ENCODE measurements around the gene CRYBG2. TPM values are rescaled to one million over a fixed set of nuclear protein-coding genes. Genes with fewer than 3 reads are reported as not detected.

Gene CRYBG2
- total RNA-seq, 2 donors from 2014 or later, result 1.6 to 2.3 TPM

DNA sequence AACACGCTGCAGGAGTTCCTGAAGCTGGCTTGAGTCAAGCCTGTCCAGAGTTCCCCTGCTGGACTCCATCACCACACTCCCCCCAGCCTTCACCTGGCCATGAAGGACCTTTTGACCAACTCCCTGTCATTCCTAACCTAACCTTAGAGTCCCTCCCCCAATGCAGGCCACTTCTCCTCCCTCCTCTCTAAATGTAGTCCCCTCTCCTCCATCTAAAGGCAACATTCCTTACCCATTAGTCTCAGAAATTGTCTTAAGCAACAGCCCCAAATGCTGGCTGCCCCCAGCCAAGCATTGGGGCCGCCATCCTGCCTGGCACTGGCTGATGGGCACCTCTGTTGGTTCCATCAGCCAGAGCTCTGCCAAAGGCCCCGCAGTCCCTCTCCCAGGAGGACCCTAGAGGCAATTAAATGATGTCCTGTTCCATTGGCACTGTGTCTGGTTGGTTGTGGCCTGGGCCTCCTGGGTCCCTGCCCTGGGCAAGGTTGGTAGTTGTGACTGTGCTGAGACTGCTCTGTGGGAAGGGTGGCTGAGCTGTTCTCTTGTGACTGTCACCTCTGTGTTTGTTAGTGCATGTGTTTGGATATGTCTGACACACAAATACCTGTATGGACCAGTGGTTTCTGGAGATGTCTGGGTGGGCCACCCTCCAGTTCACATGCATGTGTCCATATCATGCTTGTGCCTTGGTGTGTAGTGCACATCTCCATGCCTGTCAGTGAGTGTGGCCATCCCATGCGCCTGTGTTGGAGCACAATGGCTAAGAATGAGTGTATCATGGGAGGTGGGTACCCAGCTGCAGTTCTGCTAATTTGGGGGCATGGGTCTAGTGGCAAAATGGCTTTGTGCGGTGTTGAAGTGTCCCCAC is 72.6 kb downstream of the CRYBG2 start:
- Mint-ChIP-seq H3K27ac (peak overlapping the region; percentile 55), H3K36me3 (ENCODE audit: insufficient read depth in 2 of 2) (peaks cover 2 to 14% of the 10 kb centered on the region in 2 donors), H3K9me3 (no peaks in the 10 kb centered on the region), H3K4me3 (peak overlapping the region; percentile 81 to 97), H3K27me3 (ENCODE audit: low read depth) (no peaks in the 10 kb centered on the region), H3K4me1 (ENCODE audit: low read depth) (peaks cover 94% of the 10 kb centered on the region)
- no peak for ATAC-seq (replicated peaks in 1 of 2)
- peak in 1 of 2 donors; percentile 41 for DNase-seq

- ATAC-seq (replicated peaks in 1 of 2) (no peak), DNase-seq (no peak)
- peak overlapping the region; percentile 87 to 97 for H3K4me3 Mint-ChIP-seq
- no peaks in the 10 kb centered on the region for H3K27me3 Mint-ChIP-seq (ENCODE audit: low read depth)
- H3K9me3 Mint-ChIP-seq, result no peaks in the 10 kb centered on the region
- peaks cover 2 to 14% of the 10 kb centered on the region in 2 donors for H3K36me3 Mint-ChIP-seq (ENCODE audit: insufficient read depth in 2 of 2)
- H3K4me1 Mint-ChIP-seq (ENCODE audit: low read depth), result peaks cover 94% of the 10 kb centered on the region
- H3K27ac Mint-ChIP-seq, result peak overlapping the region; percentile 79
Observed at GRCh38 chr1:26280333-26281042, 73.4 kb downstream of the CRYBG2 start.

GRCh38 chr1:26279456-26280332 is 74.2 kb downstream of the CRYBG2 start, which contains the start of gene SH3BGRL3:
Gene SH3BGRL3 (plus strand): TSS chr1:26280086. CDS start chr1:26280156, 70 bp downstream.
- peaks cover 2 to 14% of the 10 kb centered on the region in 2 donors for H3K36me3 Mint-ChIP-seq (ENCODE audit: insufficient read depth in 2 of 2)
- H3K4me3 Mint-ChIP-seq, result peak within 1 kb of the TSS; percentile 87 to 97
- ATAC-seq (replicated peaks in 1 of 2), result peak; percentile 59 to 70
- H3K9me3 Mint-ChIP-seq, result no peaks in the 10 kb centered on the region
- H3K27ac Mint-ChIP-seq, result peak within 1 kb of the TSS; percentile 92
- H3K4me1 Mint-ChIP-seq (ENCODE audit: low read depth), result peaks cover 94% of the 10 kb centered on the region
- H3K27me3 Mint-ChIP-seq (ENCODE audit: low read depth), result no peaks in the 10 kb centered on the region
- peak; percentile 90 for DNase-seq

GRCh38 chr1:26278724-26279455 is 75.0 kb downstream of the CRYBG2 start:
- Mint-ChIP-seq H3K4me1 (ENCODE audit: low read depth) (peaks cover 94% of the 10 kb centered on the region), H3K4me3 (peak overlapping the region; percentile 87 to 97), H3K27me3 (ENCODE audit: low read depth) (no peaks in the 10 kb centered on the region), H3K36me3 (ENCODE audit: insufficient read depth in 2 of 2) (peaks cover 2 to 16% of the 10 kb centered on the region in 2 donors), H3K9me3 (no peaks in the 10 kb centered on the region), H3K27ac (peak overlapping the region; percentile 92)
- DNase-seq, result peak; percentile 41 to 61
- ATAC-seq (replicated peaks in 1 of 2), result peak; percentile 20

GRCh38 chr1:26278303-26278702 is 75.6 kb downstream of the CRYBG2 start:
- peak overlapping the region; percentile 92 for H3K27ac Mint-ChIP-seq
- H3K4me1 Mint-ChIP-seq (ENCODE audit: low read depth), result peaks cover 89% of the 10 kb centered on the region
- ATAC-seq (replicated peaks in 1 of 2) (no peak), DNase-seq (no peak)
- H3K9me3 Mint-ChIP-seq, result no peaks in the 10 kb centered on the region
- H3K4me3 Mint-ChIP-seq, result peak overlapping the region in 1 of 2 donors; percentile 41
- H3K27me3 Mint-ChIP-seq (ENCODE audit: low read depth), result no peaks in the 10 kb centered on the region
- H3K36me3 Mint-ChIP-seq (ENCODE audit: insufficient read depth in 2 of 2), result peaks cover 2 to 16% of the 10 kb centered on the region in 2 donors

- peak overlapping the region; percentile 92 for H3K27ac Mint-ChIP-seq
- H3K27me3 Mint-ChIP-seq (ENCODE audit: low read depth), result no peaks in the 10 kb centered on the region
- DNase-seq (no peak), ATAC-seq (replicated peaks in 1 of 2) (no peak)
- H3K36me3 Mint-ChIP-seq (ENCODE audit: insufficient read depth in 2 of 2), result peaks cover 4 to 17% of the 10 kb centered on the region in 2 donors
- H3K9me3 Mint-ChIP-seq, result no peaks in the 10 kb centered on the region
- H3K4me1 Mint-ChIP-seq (ENCODE audit: low read depth), result peaks cover 83% of the 10 kb centered on the region
- peak overlapping the region in 1 of 2 donors; percentile 41 for H3K4me3 Mint-ChIP-seq
Observed at GRCh38 chr1:26277719-26278118, 76.2 kb downstream of the CRYBG2 start.

GRCh38 chr1:26277261-26277661 is 76.7 kb downstream of the CRYBG2 start:
- ATAC-seq (replicated peaks in 1 of 2) (no peak), DNase-seq (no peak)
- peaks cover 4 to 17% of the 10 kb centered on the region in 2 donors for H3K36me3 Mint-ChIP-seq (ENCODE audit: insufficient read depth in 2 of 2)
- peak overlapping the region; percentile 47 to 70 for H3K4me3 Mint-ChIP-seq
- no peaks in the 10 kb centered on the region for H3K27me3 Mint-ChIP-seq (ENCODE audit: low read depth)
- peaks cover 78% of the 10 kb centered on the region for H3K4me1 Mint-ChIP-seq (ENCODE audit: low read depth)
- H3K27ac Mint-ChIP-seq, result peak overlapping the region; percentile 92
- H3K9me3 Mint-ChIP-seq, result no peaks in the 10 kb centered on the region

DNA sequence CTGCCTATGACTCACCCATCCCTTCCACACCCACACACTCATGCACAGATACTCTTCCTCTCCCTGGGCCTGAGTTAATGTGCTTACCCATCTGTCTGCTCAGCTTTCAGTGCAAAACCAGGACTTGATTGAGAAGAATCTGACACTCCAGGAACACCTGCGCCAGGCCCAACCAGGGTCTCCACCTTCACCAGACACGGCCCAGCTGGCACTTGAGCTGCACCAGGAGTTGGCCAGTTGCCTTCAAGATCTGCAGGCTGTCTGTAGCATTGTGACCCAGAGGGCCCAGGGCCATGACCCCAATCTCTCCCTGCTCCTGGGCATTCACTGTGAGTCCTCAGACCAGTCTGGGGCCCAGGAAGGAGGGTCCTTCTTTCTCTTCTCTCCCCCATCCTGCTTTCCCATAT is 77.5 kb downstream of the CRYBG2 start:
- Mint-ChIP-seq H3K27ac (peak overlapping the region; percentile 5), H3K9me3 (no peaks in the 10 kb centered on the region), H3K4me1 (ENCODE audit: low read depth) (peaks cover 70% of the 10 kb centered on the region), H3K4me3 (peak overlapping the region; percentile 47 to 70), H3K27me3 (ENCODE audit: low read depth) (no peaks in the 10 kb centered on the region), H3K36me3 (ENCODE audit: insufficient read depth in 2 of 2) (peaks cover 4 to 18% of the 10 kb centered on the region in 2 donors)
- ATAC-seq (replicated peaks in 1 of 2) (no peak), DNase-seq (no peak)

GRCh38 chr1:26275580-26276431 is 78.1 kb downstream of the CRYBG2 start:
- H3K36me3 Mint-ChIP-seq (ENCODE audit: insufficient read depth in 2 of 2), result peaks cover 4 to 13% of the 10 kb centered on the region in 2 donors
- peak overlapping the region; percentile 95 for H3K27ac Mint-ChIP-seq
- H3K4me1 Mint-ChIP-seq (ENCODE audit: low read depth), result peaks cover 64% of the 10 kb centered on the region
- peak overlapping the region; percentile 47 to 70 for H3K4me3 Mint-ChIP-seq
- no peaks in the 10 kb centered on the region for H3K9me3 Mint-ChIP-seq
- peak; percentile 76 to 78 for DNase-seq
- no peaks in the 10 kb centered on the region for H3K27me3 Mint-ChIP-seq (ENCODE audit: low read depth)
- peak; percentile 64 to 75 for ATAC-seq (replicated peaks in 1 of 2)

- H3K27ac Mint-ChIP-seq, result peak overlapping the region; percentile 66
- DNase-seq (peak in 1 of 2 donors; percentile 38), ATAC-seq (replicated peaks in 1 of 2) (no peak)
- no peaks in the 10 kb centered on the region for H3K27me3 Mint-ChIP-seq (ENCODE audit: low read depth)
- H3K4me1 Mint-ChIP-seq (ENCODE audit: low read depth), result peaks cover 59% of the 10 kb centered on the region
- H3K36me3 Mint-ChIP-seq (ENCODE audit: insufficient read depth in 2 of 2), result peaks cover 6 to 20% of the 10 kb centered on the region in 2 donors
- H3K4me3 Mint-ChIP-seq, result peak overlapping the region in 1 of 2 donors; percentile 47
- no peaks in the 10 kb centered on the region for H3K9me3 Mint-ChIP-seq
Observed at GRCh38 chr1:26274801-26275425, 79.0 kb downstream of the CRYBG2 start.

All from activated T-cell treated with anti-CD3 and anti-CD28 coated beads, Interleukin-2, amount 50 U/mL, for 72 hours (primary cell).